ENCODE results near the gene MPHOSPH10.

- no peak for TF ChIP-seq CTCF (IDR thresholded peaks at IDR 0.05; ENCODE audit: low read length)
- no peak for TF ChIP-seq EZH2 (optimal IDR thresholded peaks at IDR 0.05; ENCODE audit: low read depth, low read length)
Observed at GRCh38 chr2:71153585-71154224, 23.3 kb downstream of the MPHOSPH10 start.
